Colonic mucosa (tissue), 4 donors: Measurements from ENCODE around the gene C1orf50. TPM values are rescaled to one million over a fixed set of nuclear protein-coding genes. Genes with fewer than 3 reads are reported as not detected.

Source experiments
- DNase-seq: peaks from one replicate; pipeline ENCODE4 v3.0.0-alpha.2; 2020
- H3K27ac ChIP-seq: fragments of 200-600 bp; one replicate; pipeline ENCODE4 v1.8.0; 2021
- H3K27me3 ChIP-seq: fragments of 200-600 bp; one replicate; pipeline ENCODE4 v1.8.0; 2021
- H3K36me3 ChIP-seq: fragments of 200-600 bp; one replicate; pipeline ENCODE4 v1.8.0; 2021
- H3K4me1 ChIP-seq: fragments of 200-600 bp; one replicate; pipeline ENCODE4 v1.8.0; 2021; ENCODE audit warnings: mild to moderate bottlenecking
- H3K4me3 ChIP-seq: fragments of 200-600 bp; one replicate; pipeline ENCODE4 v1.8.0; 2021
- H3K9ac ChIP-seq, 2 donors: one replicate each; pipeline ENCODE4 v1.7.0; 2013; ENCODE audit warnings: control low read depth in 2 of 2, low read depth in 2 of 2, low read length in 2 of 2
- H3K9me3 ChIP-seq: fragments of 200-600 bp; one replicate; pipeline ENCODE4 v1.8.0; 2021
- CTCF ChIP-seq: fragments of 200-600 bp; IDR thresholded peaks from one replicate; pipeline ENCODE4 v1.8.0; 2022; ENCODE audit warnings: antibody characterized with exemption, mild to moderate bottlenecking
- intact Hi-C: fragments of 100-400 bp; cut with DNase I; formaldehyde crosslinking; loops from one replicate; pipeline ENCODE4 v1.14.1; 2022
- total RNA-seq, 2 donors: library from RNA; stranded (reverse); fragmentation: NEBNext Ultra II Directional in 1 of 2; extraction: Animal tissue kit (Norgen Biotek cat#: 25700) in 1 of 2; gene quantifications; one replicate each; pipeline ENCODE4 v1.2.1, GENCODE V29; 2021
- donor health status: healthy.
- donor health status: DM: no; HTN: no; CAD: no.
- donor health status: DM: no; HTN: no; CAD: no.

The C1orf50 gene
- total RNA-seq, 2 donors from 2014 or later: 3.4 to 5.8 TPM

DNA sequence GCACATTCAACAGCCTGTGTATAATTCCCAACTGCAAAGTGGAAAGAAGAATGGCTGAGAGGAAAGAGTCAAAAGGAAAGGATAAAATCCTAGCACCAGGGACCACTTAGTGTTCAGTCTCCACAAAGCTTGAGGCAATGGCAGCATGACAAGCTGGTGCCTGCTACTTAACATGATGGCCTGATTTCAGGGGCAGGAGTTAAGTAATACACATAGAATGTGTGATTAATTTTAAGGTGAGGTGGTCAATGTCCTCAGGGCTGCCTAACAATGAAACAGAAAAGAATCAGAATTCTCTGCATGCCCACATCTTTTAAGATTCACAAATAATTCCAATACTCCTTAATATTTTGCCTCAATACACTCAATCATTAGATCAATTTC, 9.2 kb upstream of the C1orf50 start:
- intact Hi-C loops: no loop called here
- DNase-seq: no peak
- Histone ChIP-seq H3K4me1 (no peaks in the 10 kb centered on the region), H3K36me3 (no peaks in the 10 kb centered on the region), H3K27ac (no peak overlapping the region), H3K9ac (no peak overlapping the region), H3K9me3 (no peaks in the 10 kb centered on the region), H3K27me3 (no peaks in the 10 kb centered on the region), H3K4me3 (no peak overlapping the region)
- TF ChIP-seq CTCF: no peak

GRCh38 chr1:42758641-42759040, 8.4 kb upstream of the C1orf50 start:
- no peaks in the 10 kb centered on the region for H3K36me3 ChIP-seq
- intact Hi-C loops: no loop called here

DNA sequence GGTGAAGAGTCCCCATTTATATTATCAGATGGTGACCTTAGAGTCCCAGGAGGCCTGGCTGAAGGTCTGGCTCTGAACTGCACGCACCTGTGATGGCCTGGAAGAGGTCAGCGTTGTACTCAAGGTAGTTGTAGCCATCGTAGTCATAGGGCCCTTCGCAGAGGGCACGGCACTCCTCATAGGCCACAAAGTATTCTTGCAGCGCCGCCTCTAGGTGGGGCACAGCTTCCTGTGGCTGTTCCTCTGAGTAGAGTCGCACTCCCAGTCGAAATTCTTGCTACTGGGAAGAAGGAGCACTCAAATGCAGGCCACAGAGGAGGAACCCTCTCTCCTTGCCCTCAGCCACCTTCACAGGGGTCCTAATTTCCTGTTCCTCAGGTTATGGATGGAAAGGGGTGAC, 7.9 kb upstream of the C1orf50 start:
- H3K9ac ChIP-seq: no peak overlapping the region
- no peaks in the 10 kb centered on the region for H3K4me1 ChIP-seq
- no peak for TF ChIP-seq CTCF
- H3K9me3 ChIP-seq: no peaks in the 10 kb centered on the region
- no peak overlapping the region for H3K4me3 ChIP-seq
- H3K27ac ChIP-seq: no peak overlapping the region
- no peaks in the 10 kb centered on the region for H3K36me3 ChIP-seq
- DNase-seq: no peak
- intact Hi-C loops: no loop called here
- no peaks in the 10 kb centered on the region for H3K27me3 ChIP-seq

More at GRCh38 chr1:42758641-42759040, 8.4 kb upstream of the C1orf50 start:
- Histone ChIP-seq H3K4me3 (no peak overlapping the region), H3K27me3 (no peaks in the 10 kb centered on the region), H3K4me1 (no peaks in the 10 kb centered on the region), H3K9ac (no peak overlapping the region), H3K9me3 (no peaks in the 10 kb centered on the region), H3K27ac (no peak overlapping the region)
- no peak for TF ChIP-seq CTCF
- DNase-seq: no peak

DNA sequence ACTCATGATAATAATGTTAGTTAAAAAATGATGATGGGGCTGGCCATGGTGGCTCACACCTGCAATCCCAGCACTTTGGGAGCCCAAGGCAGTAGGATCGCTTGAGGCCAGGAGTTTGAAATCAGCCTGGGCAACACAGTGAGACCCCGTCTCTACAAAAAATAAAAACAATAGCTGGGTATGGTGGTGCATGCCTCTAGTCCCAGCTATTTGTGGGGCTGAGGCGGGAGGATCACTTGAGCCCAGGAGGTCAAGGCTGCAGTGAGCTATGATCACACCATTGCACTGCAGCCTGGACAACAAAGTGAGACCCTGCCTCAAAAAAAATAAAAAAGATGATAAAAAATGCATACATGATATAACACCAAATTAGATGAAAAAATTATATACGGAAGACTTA, 5.5 kb upstream of the C1orf50 start:
- Histone ChIP-seq H3K27ac (no peak overlapping the region), H3K9ac (no peak overlapping the region), H3K27me3 (no peaks in the 10 kb centered on the region), H3K36me3 (no peaks in the 10 kb centered on the region), H3K4me3 (no peak overlapping the region), H3K4me1 (no peaks in the 10 kb centered on the region), H3K9me3 (no peaks in the 10 kb centered on the region)
- no peak for DNase-seq
- intact Hi-C loops: no loop called here
- no peak for TF ChIP-seq CTCF

- Histone ChIP-seq H3K4me1 (no peaks in the 10 kb centered on the region), H3K36me3 (no peaks in the 10 kb centered on the region), H3K27me3 (no peaks in the 10 kb centered on the region), H3K9ac (no peak overlapping the region), H3K27ac (no peak overlapping the region), H3K4me3 (no peak overlapping the region), H3K9me3 (no peaks in the 10 kb centered on the region)
- intact Hi-C loops: no loop called here
- no peak for TF ChIP-seq CTCF
- DNase-seq: no peak
Measured at GRCh38 chr1:42762269-42762668, 4.8 kb upstream of the C1orf50 start.

DNA sequence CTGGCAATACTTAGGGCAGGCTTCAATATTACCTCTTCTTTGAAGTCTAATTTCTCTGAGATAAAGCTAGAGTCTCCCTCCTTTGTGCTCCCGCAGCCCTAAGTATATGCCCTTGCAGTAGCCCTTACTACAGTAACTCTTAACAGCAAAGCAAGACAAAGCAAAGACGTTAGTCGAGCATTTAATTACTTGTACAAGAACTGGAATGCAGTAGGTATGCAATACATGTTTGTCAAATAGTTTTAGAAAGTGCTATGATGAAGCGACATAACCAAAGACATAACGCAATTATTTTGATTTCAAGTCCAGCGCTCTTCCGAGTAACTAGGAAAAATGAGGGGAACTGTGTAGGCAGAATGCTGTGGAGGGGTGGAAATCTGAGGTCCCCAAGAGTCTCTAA, 1.8 kb upstream of the C1orf50 start:
- intact Hi-C loops: loop anchor here (5.0 kb wide), 1 partner anchor 52 kb away; the partner anchor contains the start of genes ERMAP and SVBP
- H3K9ac ChIP-seq: peak overlapping the region in 1 of 2 donors; percentile 83
- no peaks in the 10 kb centered on the region for H3K36me3 ChIP-seq
- DNase-seq: no peak
- no peaks in the 10 kb centered on the region for H3K4me1 ChIP-seq
- no peak overlapping the region for H3K27ac ChIP-seq
- no peaks in the 10 kb centered on the region for H3K27me3 ChIP-seq
- H3K4me3 ChIP-seq: peak overlapping the region; percentile 99
- no peak for TF ChIP-seq CTCF
- H3K9me3 ChIP-seq: no peaks in the 10 kb centered on the region
